GM18867 (cell line): ENCODE measurements around the gene GSTO2.

Source experiments
- ATAC-seq: cut with Tn5 transposase; IDR thresholded peaks from one replicate; pipeline ENCODE4 v1.9.1; 2021; ENCODE audit warnings: mild to moderate bottlenecking, moderate library complexity; ENCODE audit not compliant: unreplicated experiment

The GSTO2 gene

GRCh38 chr10:104306897-104307296 is 37.9 kb downstream of the GSTO2 start:
- ATAC-seq = no peak

GRCh38 chr10:104307576-104308438 is 38.8 kb downstream of the GSTO2 start:
- ATAC-seq = no peak

- peak; percentile 78 for ATAC-seq
These were observed 39.5 kb downstream of the GSTO2 start for GRCh38 chr10:104308439-104308903.

DNA sequence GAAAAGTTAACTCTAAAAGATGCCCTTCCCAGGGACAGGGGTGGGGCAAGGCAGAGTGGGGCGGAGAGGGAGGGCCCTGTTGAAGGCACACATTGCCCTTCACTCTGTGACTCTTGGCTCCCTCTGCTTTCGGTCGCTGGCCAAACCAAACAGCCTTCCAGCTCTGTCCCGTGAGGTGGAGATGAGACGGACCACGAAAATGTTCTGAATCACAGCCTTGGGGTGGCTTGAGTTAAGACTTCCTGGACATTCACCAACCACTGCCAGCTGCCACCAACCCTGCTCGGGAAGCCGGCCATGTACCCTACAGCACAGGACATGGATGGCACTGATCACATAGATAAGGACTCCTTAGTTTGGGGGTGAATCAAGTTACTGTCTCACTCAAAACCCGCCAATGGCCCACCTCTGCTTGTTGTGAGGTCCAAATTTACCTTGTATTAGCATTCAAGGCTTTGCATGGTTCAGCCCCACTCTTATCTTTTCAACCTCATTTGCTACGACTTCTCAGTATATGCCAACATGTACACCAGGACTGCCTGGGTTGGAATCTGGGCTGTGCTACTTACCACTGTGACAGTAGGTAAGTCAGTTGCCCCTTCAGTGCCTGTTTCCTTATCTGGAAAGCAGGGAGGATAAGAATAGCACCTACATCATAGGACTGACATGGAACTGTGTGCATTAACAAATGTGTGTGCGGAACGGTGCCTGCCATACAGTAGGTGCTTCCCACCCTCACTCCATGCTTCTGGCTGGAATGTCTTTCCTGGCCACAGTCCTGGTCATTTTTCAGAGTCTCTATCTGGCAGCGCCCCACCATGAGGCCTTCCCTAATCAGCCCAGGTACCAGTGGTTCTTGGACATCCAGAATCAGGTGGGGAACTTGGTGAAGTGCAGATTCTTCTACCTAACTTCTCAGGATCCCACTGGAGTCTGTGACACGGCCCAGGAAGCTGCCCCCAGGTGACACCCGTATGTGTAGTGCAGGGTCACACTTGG is 41.3 kb downstream of the GSTO2 start:
- no peak for ATAC-seq

- no peak for ATAC-seq
These were observed 42.3 kb downstream of the GSTO2 start for GRCh38 chr10:104311184-104311720.

GRCh38 chr10:104314591-104315485 is 45.9 kb downstream of the GSTO2 start:
- no peak for ATAC-seq

DNA sequence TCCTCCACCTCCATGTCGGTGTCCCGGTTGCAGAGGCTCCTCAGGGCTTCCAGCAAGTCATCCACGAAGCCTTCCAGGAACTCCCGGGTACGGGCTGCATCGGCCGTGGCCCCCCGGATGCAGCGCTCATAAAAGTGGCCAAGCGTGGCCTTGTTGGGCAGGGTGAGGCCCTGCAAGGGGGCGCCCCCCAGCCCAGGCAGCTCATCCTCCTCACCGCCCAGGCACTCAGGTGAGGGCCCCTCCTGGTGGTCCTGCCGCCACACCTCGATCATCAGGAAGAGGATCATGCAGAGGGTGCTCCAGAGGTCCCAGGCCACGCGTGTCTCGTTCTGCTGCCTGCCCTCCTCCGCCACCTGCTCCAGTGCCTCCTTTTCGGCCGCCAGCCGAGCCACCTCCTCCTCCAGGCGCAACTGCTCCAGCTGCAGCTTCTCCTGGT is 46.5 kb downstream of the GSTO2 start:
- ATAC-seq = no peak

DNA sequence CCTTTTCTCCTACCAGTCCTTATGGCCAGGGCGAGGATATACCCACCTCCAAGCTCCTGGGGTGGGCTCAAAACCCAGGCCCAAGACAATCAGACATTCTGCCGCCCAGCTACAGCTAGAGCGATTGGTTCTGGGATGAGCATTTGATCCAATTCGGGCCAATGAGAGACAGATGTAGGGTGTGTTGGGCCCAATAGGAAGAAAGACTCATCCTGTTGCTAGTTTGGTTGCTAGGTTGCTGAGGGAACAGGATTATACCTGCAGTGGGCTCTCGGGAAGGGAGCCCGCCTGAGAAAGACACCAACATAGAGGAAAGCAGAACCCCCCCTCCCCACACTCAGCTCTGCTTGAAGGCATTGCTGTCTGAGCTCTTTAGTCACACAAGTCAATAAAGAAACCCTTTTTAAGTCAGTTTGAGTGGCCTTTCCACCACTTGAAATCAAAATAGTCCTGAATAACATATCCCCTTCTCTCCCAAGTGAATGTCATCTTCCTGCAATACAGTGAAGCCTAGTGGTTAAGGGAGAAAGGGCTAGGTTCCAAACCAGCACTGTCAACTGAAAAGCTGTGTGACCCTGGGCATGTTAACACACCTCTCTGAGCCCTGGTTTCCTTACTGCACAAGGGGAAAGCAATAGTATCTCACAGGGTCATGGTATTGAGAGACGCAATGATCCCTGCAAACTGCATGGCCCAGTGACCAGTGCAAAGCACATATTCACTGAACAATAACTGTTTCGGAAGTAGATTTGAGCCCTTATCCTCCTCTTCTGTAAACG is 47.5 kb downstream of the GSTO2 start:
- ATAC-seq = no peak

- no peak for ATAC-seq
These were observed 48.3 kb downstream of the GSTO2 start for GRCh38 chr10:104317269-104317710.

- no peak for ATAC-seq
These were observed 48.8 kb downstream of the GSTO2 start for GRCh38 chr10:104317726-104318299.

- no peak for ATAC-seq
These were observed 49.3 kb downstream of the GSTO2 start for GRCh38 chr10:104318326-104318725.

GRCh38 chr10:104318810-104319741 is 50.1 kb downstream of the GSTO2 start:
- ATAC-seq = no peak

GRCh38 chr10:104321226-104321625 is 52.2 kb downstream of the GSTO2 start:
- no peak for ATAC-seq

- no peak for ATAC-seq
These were observed 52.9 kb downstream of the GSTO2 start for GRCh38 chr10:104321725-104322415.

DNA sequence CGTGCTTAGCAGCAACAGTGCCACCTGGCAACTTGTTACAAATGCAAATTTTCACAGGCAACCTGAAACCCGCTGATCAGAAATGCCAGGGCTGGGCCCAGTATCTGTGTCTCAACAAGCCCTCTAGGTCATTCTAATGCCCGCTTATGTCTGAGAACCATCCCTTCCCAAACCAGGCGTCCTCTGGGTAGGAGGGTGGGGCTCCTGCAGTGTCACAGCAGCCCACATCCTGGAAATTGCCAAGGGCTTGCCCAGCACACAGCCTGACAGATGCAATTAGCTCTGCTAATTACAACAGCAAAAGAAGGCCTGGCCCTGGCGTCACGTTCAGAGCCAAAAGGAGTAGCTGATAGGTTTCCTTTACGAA is 53.4 kb downstream of the GSTO2 start:
- peak; percentile 58 for ATAC-seq

DNA sequence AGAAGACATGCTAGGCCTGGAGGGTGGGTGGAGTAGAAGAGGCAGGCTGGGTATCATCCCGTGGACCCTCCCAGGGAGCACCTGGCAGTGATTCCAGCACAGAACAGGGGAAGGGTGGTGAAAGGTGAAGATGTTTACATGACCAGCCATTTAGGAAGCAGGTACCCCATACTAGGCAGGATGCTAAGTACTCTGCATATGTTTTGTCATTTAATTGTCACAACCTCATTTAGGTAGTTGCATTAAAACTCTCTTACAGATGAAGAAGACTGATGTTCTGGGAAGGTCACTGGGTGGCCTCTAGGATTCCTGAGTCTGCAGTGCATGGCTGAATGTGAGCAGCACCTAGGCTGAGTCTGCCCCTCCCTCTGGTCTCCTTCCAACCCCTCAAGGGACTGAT is 54.1 kb downstream of the GSTO2 start:
- no peak for ATAC-seq

DNA sequence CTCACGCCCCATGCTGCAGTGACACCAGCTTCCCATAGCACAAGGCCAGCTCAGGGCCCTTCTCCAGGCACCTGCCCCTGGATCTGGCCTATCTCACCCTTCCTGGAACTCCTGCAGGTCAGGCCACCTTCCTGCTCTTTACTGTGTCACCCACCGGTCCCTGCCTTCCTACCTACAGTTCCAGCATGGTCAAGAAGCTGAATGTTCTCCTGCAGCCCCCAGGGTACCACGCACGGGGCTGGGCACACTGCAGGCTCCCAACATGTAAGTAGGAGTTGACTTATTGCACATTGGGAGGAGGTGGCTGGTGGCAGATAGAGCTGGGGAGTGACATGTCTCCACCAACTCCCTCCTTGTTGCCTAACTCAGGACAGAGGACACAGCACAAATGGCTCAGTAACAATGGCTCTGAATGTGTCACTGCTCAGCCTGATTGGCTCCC is 54.8 kb downstream of the GSTO2 start:
- no peak for ATAC-seq
